Germinal center (tissue), 1 donor: Measurements from ENCODE around the gene RASAL2.
"Not testable (repeated sequence)": the region's sequence is repeated elsewhere in the genome, so short reads cannot be mapped to it uniquely, and the experiment has no call there.

Experiments used
- DNase-seq: peaks from one replicate; pipeline ENCODE4 v3.0.0; 2012; ENCODE audit warnings: mixed read lengths, low spot score

RASAL2 gene

DNA sequence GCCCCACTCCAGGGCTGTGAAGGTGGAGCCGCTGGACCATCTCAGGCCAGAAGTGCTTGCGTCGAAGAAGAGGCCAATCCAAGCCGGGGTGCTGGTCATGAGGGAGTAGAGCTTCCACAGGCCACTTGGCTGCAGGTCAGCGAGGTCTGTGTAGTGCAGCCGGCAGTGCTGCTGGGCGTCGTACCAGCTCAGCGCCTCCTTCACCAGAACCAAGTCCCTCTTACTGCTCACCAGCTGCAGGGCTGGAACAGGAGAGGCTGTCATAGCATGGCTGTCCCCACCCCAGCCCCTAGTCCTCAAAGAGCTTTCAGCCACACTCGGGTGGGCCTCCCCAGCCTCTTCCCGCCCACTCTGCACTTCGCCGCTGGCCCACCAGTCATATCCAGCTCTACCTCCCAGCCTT lies 400.7 kb downstream of the RASAL2 start:
- DNase-seq = no peak

DNA sequence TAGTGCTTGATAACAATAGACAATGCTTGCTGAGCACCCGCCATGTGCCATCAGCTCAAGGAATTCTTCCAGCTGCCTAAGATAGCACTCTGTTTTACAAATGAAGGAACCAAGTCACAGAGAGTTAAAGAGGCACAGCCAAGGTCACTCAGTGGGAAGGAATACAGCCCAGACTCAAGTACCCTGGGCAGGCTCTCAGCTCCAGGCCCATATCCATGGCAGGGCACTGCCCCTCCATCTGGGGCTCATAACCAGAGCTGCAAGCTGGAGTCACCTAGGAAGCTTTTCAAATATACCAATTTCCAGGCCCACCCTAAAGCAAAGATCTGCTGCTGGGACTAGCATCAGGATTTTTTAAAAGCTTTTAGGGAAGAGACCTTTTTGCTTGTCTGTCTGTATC lies 401.3 kb downstream of the RASAL2 start:
- DNase-seq = no peak

DNA sequence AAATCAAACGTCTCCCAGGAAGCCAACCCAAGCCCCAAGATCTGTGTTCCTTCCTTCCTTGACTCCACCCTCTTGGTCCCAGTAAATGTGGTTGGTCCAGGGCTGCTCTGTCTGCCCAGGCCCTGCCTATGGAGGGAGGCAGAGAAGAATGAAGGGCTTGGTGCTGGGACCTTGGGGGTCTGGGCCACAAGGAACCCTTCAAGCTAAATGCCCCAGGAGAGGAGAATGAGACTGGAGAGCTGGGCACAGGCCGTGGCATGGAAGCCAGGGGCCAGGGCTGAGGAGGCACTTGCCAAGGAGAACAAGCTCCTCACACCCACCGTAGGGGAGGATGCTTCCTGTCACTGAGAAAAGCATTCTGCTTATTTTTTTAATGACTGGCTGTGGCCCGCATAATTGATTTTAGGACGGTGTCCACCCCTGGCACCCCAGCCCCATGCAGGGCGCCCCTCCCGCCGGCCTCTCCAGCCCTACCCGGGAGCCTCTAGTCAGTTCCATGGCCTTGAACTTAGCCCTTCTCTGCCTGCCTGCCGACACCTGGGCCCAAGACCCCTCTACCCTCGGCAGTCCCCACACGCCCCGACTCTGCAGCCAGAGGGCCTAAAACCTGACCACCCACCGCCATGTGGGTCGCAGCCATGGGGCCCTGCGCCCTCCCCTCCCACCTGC lies 402.0 kb downstream of the RASAL2 start:
- DNase-seq = no peak

DNA sequence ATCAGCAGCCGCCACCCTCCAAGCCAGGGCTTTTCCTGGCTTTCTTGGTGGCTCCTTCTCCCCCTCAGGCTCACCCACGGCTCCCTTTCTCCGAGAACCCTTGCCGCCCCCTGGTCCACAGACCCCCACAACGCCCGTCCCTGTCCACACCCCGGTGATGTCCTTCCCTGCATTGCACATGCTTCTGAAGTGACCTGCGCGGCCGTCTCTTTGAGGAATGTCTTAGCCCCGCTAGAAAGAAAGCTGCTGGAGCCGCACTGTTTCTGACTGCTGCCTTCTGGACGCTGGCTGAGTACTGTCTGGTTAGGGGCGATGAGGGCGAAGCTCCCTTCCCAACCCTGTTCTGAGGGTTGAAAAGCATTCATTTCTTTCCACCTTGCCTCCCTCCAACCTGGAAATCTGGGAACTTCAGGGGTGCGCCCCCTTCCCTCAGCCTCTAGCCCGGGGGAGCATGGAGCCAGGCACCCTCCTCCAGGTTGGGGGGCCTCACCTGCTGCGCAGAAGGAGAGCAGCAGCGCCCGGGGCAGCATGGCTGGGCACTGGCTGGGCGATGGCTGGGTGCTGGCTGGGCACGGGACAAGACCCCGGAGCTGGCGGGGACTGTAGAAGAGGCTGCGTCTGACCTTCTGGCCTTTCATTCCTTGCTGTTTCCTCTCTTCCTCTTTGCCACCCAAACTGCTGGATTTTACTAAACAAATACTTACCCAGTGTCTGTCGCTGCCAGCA lies 402.7 kb downstream of the RASAL2 start, which contains the start of gene CLEC20A:
Gene CLEC20A (minus strand): TSS at position 555 of the 726 bp plus-strand sequence. CDS start 25 bp downstream, at position 530.
- DNase-seq = no peak

DNA sequence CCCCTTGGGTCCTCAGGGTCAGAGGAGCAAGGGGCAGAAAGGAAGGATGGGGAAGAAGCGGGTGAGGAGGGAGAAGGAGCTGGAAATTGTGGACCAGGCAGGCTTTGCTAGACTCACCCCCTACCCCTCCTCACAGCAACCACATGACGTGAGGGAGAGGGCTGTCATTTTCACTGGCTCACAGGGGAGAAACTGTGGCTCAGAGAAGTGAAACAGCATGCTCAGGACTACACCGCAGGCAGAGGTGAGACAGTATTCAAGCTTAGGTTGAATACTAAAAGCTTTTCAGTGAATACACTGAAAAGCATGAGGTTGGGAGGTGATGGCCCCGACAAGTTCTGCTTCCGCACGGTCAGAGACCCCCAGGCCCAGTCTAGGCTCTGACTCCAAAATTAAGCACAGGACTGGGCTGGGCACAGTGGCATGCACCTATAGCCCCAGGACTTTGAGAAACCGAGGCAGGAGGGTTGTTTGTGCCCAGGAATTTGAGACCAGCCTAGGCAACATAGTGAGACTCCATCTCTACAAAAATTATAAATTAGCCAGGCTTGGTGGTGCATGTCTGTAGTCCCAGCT lies 404.1 kb downstream of the RASAL2 start:
- no peak for DNase-seq

DNA sequence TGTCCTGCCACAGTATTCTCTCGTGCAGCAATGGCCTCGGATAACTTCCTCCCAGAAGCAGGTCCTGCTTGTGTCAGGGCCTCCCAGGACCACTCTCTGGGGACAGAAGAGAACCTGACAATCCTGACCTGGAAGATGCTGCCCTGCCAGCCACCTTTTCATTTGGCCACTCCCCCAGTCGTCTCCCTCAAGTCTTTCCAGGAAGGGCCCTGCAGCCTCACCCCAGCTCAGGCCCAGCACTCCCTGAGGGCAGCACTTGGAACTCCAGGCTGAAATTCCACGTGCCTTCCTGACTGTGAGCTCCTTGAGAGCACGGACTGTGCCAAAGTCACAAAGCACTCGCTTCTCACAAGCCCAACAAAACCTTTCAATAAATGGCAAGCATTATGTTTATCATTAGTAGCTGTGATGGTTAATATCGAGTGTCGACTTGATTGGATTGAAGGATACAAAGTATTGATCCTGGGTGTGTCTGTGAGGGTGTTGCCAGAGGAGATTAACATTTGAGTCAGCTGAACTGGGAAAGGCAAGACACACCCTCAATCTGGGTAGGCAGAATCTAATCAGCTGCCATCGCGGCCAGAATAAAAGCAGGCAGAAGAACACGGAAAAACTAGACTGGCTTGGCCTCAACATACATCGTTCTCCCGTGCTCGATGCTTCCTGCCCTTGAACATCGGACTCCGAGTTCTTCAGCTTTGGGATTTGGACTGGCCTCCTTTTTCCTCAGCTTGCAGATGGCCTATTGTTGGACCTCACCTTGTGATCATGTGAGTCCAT lies 405.2 kb downstream of the RASAL2 start:
- no peak for DNase-seq

DNA sequence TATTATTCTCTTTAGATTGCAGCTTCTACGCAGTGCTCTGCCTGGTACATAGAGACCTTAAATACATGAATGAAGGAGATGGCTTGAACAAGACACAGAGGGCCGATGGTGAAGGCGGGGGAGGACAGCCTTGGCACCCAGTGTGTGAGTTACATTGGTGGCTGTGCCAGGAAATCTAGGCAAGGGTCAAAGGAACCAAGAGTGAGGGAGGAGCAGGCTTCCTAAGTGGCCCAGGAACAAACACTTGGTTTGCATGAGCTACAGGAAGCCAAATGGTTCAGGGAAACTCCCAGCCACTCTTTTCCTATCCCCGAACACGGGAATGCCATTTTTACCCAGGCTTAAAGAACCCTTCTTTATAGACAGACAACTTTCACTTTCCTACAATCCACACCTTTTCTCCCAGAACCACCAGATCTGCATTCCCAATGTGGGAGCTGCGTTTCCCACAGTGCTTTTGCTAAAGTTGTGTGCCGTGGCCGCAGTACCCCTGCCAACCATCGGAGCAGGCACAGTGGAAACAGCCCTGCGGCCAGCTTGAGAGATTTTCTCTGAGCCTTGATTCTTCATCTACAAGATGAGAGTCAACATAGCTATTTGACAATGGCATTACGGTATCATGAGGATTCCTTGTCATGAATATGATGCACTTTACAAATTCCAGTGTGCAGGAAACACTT lies 406.3 kb downstream of the RASAL2 start:
- DNase-seq = no peak

DNA sequence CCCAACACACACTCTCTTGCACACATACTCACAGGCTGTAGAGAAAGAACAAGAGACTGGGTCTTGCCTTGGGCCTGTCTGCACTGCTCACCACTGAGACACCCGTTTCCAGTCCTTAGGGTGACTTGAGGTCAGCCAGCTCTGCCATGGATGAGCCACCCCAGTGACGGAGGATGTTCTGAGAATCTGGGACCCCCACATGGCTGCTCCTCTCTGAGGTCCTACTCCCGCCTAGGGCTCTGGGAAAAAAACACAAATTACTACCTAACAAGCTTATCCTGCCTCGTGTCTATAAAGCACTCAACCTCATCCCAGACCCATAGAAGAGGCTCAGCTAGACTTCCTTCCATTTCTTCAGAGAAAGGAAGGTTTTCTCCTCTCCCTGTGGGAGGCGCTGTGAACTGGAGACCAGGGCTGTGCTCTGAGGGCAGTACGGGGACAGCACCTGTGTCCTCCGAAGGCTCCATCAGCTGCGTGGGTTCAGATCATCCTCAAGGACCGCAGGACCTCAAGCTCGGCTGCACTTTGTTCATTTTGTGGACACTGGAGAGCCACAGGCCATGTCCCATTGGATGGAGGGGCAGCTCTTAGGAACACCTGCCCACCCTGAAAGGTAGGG lies 407.1 kb downstream of the RASAL2 start:
- no peak for DNase-seq

DNA sequence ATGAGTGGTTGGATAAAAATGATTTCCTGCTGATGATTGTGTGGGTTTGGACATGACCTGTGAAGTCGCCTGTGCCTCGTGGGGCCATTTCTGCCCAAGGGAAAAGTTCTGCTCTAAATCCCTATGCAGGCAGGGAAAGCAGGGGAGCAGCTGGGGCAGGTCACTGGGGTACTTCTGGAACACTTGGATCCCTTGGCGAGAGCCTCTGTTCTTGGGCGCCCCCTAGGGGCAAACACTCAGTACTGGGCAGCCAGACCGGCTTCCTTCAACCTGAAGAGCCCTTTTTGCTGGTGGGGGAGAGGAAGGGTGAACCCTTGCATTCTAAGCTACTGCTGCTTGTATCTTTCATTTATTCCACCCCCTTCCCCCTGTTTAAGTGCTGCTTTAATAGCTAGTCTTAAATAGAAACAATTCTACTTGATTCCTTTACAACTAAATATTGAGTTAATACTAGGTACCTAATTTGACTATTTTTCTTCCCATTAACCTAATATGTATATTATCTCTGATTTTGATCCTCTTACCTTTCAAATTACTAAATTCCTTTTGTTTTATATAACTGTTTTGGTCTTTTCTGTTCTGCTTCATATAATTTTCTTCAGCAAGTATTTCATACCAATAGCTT lies 407.9 kb downstream of the RASAL2 start:
- peak; percentile 80 for DNase-seq

DNA sequence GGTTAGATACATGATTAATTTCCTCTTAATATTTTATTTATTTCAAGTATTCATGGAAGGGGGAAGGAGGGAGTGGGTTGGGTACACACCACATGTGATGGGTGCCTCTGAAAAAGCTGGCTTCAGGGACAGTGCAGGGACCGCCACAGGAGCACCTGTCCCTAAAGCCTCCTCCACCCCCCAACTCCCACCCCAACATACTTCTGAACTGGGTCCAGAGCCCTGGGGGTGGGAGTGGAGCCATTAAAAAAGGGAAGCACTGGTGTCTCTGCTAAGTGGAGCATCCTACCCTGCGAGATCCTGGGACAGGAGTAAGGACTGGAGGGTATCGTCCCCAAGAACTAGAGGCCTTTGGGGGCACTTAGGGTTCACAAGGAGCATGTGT lies 408.4 kb downstream of the RASAL2 start:
- no peak for DNase-seq

DNA sequence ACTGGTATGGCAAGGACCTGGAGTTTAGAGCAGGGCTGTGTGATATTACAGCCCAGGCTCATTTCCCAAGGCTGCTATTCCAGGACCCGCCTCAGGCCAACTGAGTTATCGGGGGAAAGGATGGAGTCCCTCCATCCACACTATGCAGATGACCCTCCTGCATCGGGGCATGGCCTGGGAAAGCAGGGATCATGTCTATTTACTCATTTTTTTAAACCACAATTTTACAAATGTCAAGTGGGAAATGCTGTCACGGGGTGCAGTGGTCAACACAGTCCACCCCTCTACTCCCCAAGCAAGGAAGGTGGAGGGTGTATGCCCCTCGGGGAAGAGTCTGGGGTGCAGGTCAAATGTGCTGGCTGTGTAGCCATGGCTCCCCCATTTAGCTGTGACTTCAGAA lies 409.0 kb downstream of the RASAL2 start:
- DNase-seq = no peak

DNA sequence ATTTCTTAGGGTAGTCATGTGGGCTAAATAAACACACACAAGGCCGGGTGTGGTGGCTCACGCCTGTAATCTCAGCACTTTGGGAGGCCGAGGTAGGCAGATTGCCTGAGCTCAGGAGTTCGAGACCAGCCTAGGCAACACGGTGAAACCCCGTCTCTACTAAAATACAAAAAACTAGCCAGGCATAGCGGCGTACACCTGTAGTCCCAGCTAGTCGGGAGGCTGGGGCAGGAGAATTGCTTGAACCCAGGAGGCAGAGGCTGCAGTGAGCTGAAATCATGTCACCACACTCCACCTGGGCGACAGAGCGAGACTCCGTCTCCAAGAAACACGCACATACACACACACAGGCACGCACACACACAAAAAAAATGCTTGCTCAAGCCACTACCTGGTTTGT lies 409.4 kb downstream of the RASAL2 start:
- DNase-seq = not testable (repeated sequence)

DNA sequence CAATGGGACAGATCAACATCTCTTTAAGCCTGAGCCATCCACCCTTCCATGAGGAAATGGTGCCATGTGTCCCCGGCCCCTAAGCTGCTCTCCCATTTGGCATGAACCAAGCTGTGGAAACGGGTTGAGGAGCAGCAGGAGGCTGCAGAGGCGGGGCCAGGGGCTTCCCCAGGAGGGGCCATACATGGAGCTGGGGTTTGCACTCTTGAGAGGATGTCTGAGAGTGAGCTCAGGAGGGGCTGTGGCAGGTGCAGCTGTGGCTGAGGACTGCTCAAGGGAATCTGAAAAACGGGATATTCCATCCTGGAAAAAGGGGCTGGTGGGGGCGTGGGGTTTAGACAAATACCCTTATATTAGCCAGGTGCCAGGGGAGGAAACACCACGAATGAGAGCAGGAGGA lies 409.9 kb downstream of the RASAL2 start:
- no peak for DNase-seq

DNA sequence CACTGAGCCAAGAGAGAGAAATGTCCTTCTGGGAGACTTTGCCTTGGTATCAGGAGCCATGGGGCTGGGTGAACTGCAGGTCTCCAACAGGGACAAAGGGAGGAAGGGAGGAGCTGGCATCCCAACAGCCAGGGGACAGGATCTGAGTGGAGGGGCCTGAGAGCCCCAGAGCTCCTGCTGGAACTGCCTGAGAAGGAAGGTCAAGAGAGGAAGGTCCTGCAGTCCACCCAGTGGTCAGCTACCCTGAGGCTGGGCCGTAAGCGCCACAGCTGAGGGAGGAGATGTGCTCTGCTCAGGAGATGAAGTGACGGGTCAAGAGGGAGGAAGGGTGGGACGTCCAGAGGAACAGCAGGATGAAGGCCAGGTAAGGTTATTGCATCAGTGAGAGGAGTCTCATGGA lies 410.4 kb downstream of the RASAL2 start:
- no peak for DNase-seq

DNA sequence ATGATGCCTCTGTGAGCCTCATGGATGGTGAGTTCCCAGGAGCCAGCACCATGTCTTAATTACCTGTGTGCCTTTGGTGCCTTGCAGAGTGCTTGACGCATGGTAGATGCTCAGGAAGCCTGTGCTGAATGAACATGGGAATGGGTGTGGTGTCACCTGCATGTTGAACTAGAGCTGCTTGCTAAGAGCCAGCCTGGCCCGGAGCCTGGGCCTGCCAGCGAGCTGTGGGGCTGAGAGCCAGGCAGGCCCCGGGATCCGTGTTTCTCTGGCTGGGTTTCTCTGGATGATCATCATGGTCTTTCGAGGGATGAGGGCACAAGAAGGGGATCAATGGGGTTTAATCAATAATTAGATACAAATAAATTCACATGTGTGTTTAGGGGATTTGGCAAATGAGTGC lies 412.3 kb downstream of the RASAL2 start:
- DNase-seq = no peak

DNA sequence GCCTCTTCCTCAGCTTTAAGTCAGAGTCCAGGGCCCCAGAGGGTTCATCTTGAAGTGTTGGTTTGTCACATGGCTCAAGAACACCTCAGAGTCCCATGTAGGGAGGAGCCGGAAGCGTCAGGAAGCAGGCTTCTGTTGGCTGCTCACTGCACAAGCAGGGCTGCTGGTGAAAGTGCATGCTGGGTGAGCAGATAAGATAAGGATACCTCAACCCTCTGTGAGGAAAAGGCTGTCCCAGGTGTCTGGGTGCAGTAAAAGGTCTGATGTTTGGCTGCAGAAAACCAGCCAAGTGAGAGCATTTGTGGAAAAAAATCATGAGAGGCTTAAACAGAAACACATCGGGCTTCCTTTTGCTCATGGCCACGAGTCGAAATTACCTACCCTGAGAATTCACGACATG lies 412.8 kb downstream of the RASAL2 start:
- no peak for DNase-seq

DNA sequence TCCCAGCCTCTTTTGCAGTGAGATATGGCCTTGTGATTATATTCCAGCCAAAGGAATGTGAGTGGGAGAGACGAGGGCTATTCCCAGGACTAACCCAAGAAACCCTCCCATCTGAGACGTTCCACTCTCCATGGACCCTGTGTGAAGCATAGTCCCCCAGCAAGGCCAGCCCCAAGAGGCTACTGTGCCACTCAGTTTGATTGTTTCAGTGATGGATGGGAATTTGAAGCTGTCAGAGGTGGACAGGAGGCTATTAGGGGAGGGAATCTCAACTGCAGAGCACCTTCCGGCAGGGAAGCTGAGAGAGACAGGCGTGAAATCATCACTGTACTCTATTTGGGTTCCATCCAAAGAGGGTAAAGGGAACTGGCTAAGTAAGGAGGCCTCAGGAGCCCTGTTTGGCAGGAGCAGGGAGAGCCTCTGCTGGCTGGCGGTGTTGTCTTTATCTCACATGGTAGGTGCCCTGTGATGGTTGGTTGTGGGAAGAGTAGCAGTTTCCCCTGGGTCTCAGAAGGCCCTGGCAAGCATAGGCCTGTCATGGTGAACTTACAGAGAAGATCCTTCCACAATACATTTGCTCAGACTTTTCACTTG lies 415.6 kb downstream of the RASAL2 start:
- no peak for DNase-seq

DNA sequence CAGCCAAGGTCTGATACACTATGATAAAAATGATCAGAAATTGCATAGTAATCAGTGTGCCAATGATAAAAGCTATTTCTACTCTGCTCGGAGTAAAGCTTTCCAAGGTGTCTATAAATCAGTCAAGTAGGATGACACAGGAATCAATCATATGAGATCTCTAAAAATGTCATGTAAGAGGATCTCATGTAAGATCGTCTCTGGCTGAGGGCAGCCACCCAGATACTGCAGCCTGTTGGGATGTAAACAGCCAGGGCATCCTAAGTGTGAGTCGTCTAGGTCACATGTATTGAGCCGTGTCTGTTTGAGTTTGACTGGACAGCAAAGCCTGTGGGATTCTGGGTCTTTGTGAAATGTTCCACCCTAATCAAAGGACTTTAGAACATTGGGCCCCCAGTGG lies 416.3 kb downstream of the RASAL2 start:
- DNase-seq = no peak

DNA sequence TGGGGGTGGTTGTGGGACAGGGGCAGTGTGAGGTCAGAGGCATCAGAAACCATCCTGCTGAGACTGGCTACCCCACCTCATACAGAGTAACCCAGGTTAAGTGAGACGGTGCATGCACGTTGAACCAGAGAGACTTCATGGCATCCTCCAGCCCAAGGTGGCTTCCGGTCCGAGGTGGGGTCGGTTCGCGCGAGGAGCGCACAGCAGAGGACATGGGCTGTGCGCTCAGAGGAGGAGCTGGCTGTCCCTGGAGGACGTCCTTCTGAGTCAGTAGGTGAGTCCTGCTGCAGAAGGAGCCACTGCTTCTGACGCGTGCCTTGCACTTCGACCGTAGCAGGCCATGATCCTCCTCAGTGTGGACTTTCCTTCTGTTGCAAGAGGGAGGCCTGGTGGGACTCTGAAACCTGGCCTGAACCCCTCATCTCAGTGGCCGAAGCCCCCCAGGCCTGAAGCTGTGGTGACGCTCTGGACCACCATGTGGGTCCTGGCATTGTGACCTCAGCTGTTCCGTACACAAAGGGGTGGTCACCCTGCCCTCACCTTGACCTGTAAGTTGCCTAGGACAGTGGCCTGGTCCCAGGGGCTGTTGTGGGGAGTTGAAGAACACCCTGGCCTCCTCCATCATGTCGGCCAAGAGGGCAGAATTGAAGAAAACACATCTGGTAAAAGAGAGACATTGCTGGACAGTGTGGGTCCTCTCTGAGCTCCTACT lies 418.8 kb downstream of the RASAL2 start, which contains the start of gene TEX35:
Gene TEX35 (plus strand): TSS at position 544 of the 712 bp plus-strand sequence. CDS start 80 bp downstream, at position 624.
- no peak for DNase-seq
